ENCODE measurements around the gene UNC5B.

UNC5B gene

GRCh38 chr10:71277914-71278665 is 65.7 kb downstream of the UNC5B start:
- in situ Hi-C loops (cut with MboI; ENCODE audit: low sequenced_read_pairs), result no loop called here

DNA sequence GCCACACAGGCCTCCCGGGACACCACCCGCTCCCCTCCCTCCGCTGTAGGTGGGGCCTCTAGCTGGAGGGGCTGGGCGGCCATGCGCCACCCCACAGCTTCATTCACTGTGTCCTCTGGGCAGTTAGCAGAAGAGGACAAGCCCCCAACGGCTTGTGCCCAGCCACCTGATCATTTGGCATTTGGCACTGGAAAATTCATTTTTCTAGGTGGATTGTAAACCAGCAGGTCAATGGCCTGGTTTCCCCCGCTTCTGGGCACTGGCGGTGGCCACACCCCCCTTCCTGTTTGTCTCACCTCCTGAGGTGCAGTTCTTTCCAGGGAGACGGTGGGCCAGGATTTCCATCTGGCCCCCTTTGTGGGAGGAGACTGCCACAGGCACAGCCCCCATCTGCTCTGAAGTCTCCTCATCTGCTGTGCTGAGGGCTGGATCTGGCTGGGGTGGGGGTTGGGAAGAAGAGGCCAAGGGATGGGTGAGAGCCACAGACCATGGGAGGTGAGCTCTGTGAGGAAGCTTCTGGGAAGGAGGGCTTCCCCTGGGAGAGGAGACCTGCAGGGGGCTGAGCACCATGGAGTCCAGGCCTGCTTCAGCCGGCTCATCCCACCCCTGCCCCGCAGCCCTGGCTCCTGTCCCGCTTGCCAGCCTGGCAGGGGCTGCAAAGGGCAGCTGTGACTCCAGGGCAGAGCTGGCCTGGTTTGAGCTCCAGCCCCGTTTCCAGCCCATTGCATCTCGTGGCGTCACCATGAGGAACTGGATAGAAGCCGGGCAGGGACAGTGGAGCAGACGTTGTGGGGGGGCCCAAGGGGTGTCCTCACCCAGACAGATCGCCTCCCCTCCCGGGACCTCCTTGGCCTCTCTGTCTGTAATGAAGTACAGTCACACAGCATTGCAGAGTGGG is 66.6 kb downstream of the UNC5B start:
- in situ Hi-C loops (cut with MboI; ENCODE audit: low sequenced_read_pairs), result no loop called here

GRCh38 chr10:71279590-71280170 is 67.3 kb downstream of the UNC5B start:
- in situ Hi-C loops (cut with MboI; ENCODE audit: low sequenced_read_pairs), result loop anchor here (10.0 kb wide), 1 partner anchor 345 kb away; no protein-coding TSS in a partner anchor

- in situ Hi-C loops (cut with MboI; ENCODE audit: low sequenced_read_pairs), result loop anchor here (10.0 kb wide), 1 partner anchor 345 kb away; no protein-coding TSS in a partner anchor
Measured at GRCh38 chr10:71280216-71280615, 67.8 kb downstream of the UNC5B start.

DNA sequence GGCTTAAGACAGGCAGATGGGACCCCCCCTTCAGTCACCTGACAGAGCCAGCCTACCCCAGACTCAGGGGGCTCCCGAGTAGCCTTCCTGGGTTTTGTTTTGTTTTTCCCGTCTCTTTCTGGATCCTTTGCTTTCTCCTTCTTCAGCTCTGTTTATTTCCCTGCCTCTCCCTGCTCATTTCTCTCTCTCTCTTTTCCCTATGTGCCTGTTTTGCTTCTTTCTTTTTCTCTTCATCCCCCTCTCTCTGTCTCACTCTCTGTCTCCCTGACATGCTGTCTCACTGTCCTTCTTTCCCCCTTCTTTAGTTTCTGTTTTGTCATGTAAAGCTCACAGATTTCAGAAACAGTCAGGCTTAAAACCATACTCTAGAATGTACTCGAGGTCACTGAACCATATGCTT is 68.5 kb downstream of the UNC5B start:
- in situ Hi-C loops (cut with MboI; ENCODE audit: low sequenced_read_pairs), result loop anchor here (10.0 kb wide), 1 partner anchor 346 kb away; no protein-coding TSS in a partner anchor

- in situ Hi-C loops (cut with MboI; ENCODE audit: low sequenced_read_pairs), result loop anchor here (10.0 kb wide), 1 partner anchor 347 kb away; no protein-coding TSS in a partner anchor
Measured at GRCh38 chr10:71281646-71282322, 69.4 kb downstream of the UNC5B start.

- in situ Hi-C loops (cut with MboI; ENCODE audit: low sequenced_read_pairs), result loop anchor here (10.0 kb wide), 1 partner anchor 348 kb away; no protein-coding TSS in a partner anchor
Measured at GRCh38 chr10:71282323-71282680, 69.9 kb downstream of the UNC5B start.

- in situ Hi-C loops (cut with MboI; ENCODE audit: low sequenced_read_pairs), result loop anchor here (10.0 kb wide), 1 partner anchor 349 kb away; no protein-coding TSS in a partner anchor
Measured at GRCh38 chr10:71283410-71283809, 71.0 kb downstream of the UNC5B start.

DNA sequence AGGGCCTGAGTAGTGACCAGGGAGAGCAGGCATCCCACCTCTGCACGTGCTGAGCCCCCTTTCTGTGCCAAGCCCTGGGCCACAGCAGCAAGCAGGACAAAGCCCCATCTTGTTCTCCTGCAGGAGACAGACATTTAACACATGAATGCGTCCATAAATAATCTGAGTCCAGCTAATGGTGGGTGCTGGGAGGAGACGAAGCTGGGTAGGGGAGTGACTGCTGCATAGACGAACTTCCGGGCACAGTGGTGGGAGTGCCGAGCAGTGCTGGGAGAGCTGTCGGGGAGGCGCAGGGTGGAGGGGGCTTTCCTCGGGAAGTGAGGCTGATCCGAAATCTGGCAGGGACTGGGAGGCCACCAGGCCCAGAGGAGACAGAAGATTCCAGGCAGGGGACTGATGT is 71.5 kb downstream of the UNC5B start:
- in situ Hi-C loops (cut with MboI; ENCODE audit: low sequenced_read_pairs), result loop anchor here (10.0 kb wide), 1 partner anchor 349 kb away; no protein-coding TSS in a partner anchor

GRCh38 chr10:71284544-71285179 is 72.3 kb downstream of the UNC5B start:
- in situ Hi-C loops (cut with MboI; ENCODE audit: low sequenced_read_pairs), result loop anchor here (10.0 kb wide), 1 partner anchor 350 kb away; no protein-coding TSS in a partner anchor

DNA sequence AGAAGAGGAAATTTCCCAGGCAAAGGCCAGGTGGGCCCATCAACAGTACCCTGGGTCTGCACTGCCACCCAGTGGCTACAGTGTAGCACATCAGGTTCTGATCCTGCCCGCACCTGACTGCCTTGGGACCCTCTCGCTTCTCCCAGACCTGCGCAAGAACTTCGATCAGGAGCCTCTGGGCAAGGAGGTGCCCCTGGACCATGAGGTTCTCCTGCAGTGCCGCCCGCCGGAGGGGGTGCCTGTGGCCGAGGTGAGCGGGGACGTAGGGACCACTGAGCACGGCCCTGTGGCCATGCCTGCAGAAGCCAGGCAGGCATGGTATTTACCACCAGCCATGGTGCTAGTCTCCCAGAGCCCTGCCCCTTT is 72.8 kb downstream of the UNC5B start:
- in situ Hi-C loops (cut with MboI; ENCODE audit: low sequenced_read_pairs), result loop anchor here (10.0 kb wide), 1 partner anchor 350 kb away; no protein-coding TSS in a partner anchor

DNA sequence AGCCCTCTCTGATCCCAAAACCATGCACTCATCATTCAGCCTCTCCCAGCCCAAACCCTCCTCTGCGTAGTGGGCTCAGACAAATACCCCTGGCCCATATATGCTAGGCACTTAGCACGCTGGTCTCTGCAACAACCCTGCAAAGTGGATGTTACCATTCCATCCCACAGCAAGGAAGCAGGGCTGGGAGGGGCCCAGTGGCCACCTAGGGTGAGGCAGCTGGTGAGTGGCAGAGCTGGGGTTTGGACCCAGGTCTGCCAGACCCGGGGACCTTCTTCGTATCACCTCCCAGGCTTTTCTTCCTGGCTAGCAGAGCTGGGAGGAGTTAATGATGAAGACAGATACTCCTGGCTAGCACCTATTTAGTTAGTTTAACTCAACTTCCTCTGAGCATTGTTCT is 73.6 kb downstream of the UNC5B start:
- in situ Hi-C loops (cut with MboI; ENCODE audit: low sequenced_read_pairs), result loop anchor here (10.0 kb wide), 1 partner anchor 351 kb away; no protein-coding TSS in a partner anchor

GRCh38 chr10:71286521-71287294 is 74.3 kb downstream of the UNC5B start:
- in situ Hi-C loops (cut with MboI; ENCODE audit: low sequenced_read_pairs), result loop anchor here (10.0 kb wide), 1 partner anchor 352 kb away; no protein-coding TSS in a partner anchor

DNA sequence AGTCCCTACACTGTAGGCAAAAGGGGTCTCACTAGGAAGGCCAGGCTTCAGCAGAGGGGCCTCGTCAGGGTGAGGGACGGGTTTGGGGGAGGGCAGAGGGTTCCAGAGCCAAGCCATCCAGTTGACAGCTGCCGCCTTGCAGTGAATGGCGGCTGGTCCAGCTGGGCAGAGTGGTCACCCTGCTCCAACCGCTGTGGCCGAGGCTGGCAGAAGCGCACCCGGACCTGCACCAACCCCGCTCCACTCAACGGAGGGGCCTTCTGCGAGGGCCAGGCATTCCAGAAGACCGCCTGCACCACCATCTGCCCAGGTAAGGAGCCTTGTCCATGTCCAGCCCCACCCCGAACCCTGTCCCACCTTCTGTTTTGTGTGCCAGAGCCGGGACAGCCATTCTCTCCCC is 75.1 kb downstream of the UNC5B start:
- in situ Hi-C loops (cut with MboI; ENCODE audit: low sequenced_read_pairs), result loop anchor here (10.0 kb wide), 1 partner anchor 353 kb away; no protein-coding TSS in a partner anchor

DNA sequence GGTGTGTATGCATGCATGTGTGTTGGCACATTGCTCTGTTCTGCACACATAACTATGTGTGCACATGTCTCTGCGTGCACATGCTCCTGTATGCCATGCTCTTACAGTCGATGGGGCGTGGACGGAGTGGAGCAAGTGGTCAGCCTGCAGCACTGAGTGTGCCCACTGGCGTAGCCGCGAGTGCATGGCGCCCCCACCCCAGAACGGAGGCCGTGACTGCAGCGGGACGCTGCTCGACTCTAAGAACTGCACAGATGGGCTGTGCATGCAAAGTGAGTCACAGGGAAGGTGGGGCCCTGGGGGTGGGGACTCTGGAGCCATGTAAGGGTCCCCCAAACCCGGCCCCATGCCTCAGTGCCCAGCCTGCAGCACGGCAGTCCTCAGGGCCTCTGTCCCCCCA is 76.1 kb downstream of the UNC5B start:
- in situ Hi-C loops (cut with MboI; ENCODE audit: low sequenced_read_pairs), result loop anchor here (10.0 kb wide), 1 partner anchor 354 kb away; no protein-coding TSS in a partner anchor

DNA sequence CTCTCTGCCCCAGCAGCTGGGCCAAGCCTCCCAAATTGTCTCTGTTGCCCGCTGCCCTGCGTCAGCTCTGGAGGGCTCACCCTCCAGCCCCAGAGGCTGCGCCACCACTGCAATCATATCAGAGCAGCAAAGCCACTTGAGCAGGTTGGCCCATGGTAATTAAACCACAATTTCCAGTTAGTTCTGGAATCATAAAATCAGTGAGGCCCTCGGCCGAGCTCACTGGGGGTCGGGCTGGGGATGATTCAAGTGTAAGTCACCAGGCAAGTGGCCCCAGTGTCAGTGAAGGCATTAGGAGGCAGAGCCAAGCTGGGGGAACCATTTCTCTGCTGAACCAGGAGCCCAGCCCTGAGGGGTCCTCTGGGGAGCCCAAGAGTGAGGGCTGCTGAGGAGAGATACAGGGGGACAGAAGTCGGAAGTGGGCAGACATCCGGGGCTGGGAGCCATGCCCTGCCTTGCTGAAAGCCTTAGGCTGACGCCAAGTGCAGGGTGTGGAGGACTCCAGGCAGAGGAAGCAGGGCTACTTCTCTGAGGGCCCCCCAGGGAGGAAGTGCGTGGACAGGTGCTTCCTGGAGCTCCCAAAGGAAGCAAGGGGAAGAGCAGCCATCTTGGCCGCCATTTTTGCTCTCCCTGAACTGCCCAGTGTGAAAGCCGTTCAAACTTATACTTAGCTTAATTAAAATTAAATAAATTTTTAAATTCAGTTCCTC is 77.2 kb downstream of the UNC5B start:
- in situ Hi-C loops (cut with MboI; ENCODE audit: low sequenced_read_pairs), result loop anchor here (10.0 kb wide), 1 partner anchor 355 kb away; no protein-coding TSS in a partner anchor

GRCh38 chr10:71290331-71290730 is 78.0 kb downstream of the UNC5B start:
- in situ Hi-C loops (cut with MboI; ENCODE audit: low sequenced_read_pairs), result no loop called here

DNA sequence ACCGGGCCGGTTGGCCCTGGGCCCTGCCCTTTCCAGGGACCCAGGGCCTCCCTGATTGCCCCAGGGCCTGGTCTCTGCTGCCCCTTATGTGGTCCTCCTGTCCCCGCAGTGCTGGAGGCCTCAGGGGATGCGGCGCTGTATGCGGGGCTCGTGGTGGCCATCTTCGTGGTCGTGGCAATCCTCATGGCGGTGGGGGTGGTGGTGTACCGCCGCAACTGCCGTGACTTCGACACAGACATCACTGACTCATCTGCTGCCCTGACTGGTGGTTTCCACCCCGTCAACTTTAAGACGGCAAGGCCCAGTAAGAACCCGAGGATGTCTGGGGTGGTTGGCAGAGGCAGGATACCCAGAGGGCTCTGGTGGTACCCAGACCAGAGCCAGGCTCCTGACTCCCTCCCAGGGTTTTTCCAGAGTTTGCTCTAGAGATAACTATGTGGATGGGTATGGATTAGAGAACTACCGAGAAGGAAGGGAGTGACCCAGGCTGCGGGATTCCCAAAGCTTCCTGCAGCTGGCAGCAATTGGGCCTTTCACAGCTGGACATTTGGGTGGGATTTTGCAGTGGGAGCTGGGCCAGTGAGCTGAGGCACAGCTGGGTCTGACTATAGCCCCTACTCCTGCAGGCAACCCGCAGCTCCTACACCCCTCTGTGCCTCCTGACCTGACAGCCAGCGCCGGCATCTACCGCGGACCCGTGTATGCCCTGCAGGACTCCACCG is 78.6 kb downstream of the UNC5B start:
- in situ Hi-C loops (cut with MboI; ENCODE audit: low sequenced_read_pairs), result no loop called here
